GM12865 (cell line): Measurements from ENCODE around the gene MORN5.
"Not testable (repeated sequence)": the region's sequence is repeated elsewhere in the genome, so short reads cannot be mapped to it uniquely, and the experiment has no call there.

Source experiments
- DNase-seq: peaks from one replicate; pipeline ENCODE4 v3.0.0; 2010; ENCODE audit warnings: low read depth
- H3K4me3 ChIP-seq: 2 replicates; pipeline ENCODE4 v1.5.1; 2011; ENCODE audit warnings: mild to moderate bottlenecking, low read depth, low read length, control low read depth
- CTCF ChIP-seq: IDR thresholded peaks from 2 replicates; pipeline ENCODE4 v1.5.1; 2011; ENCODE audit warnings: low read length, control low read depth, low read depth, inconsistent platforms; ENCODE audit not compliant: insufficient read depth; ENCODE audit errors: missing control alignments

The MORN5 gene

GRCh38 chr9:122116040-122116439 lies 43.7 kb upstream of the MORN5 start:
- no peak overlapping the region for H3K4me3 ChIP-seq
- no peak for DNase-seq
- TF ChIP-seq CTCF, result no peak

- TF ChIP-seq CTCF, result no peak
- no peak for DNase-seq
- no peak overlapping the region for H3K4me3 ChIP-seq
Measured at GRCh38 chr9:122116448-122117173, 43.1 kb upstream of the MORN5 start.

GRCh38 chr9:122117241-122117640 lies 42.5 kb upstream of the MORN5 start:
- H3K4me3 ChIP-seq, DNase-seq: not testable (repeated sequence)

GRCh38 chr9:122118343-122119165 lies 41.2 kb upstream of the MORN5 start:
- no peak overlapping the region for H3K4me3 ChIP-seq
- TF ChIP-seq CTCF, result no peak
- no peak for DNase-seq

GRCh38 chr9:122119166-122119521 lies 40.6 kb upstream of the MORN5 start:
- H3K4me3 ChIP-seq, result no peak overlapping the region
- no peak for TF ChIP-seq CTCF
- DNase-seq, result no peak

GRCh38 chr9:122119721-122120120 lies 40.0 kb upstream of the MORN5 start:
- no peak overlapping the region for H3K4me3 ChIP-seq
- DNase-seq, result no peak
- TF ChIP-seq CTCF, result no peak

- no peak for TF ChIP-seq CTCF
Measured at GRCh38 chr9:122120316-122121071, 39.2 kb upstream of the MORN5 start.

More at GRCh38 chr9:122120316-122121071, 39.2 kb upstream of the MORN5 start:
- H3K4me3 ChIP-seq, result no peak overlapping the region
- DNase-seq, result no peak
